HUDEP-2 (cell line): ENCODE measurements around the gene ZKSCAN3.
"Not testable (repeated sequence)": the region's sequence is repeated elsewhere in the genome, so short reads cannot be mapped to it uniquely, and the experiment has no call there.

ENCODE experiments used
- DNase-seq, 76 experiments: peaks; one replicate each; lab custom pipeline; 2025; ENCODE audit not compliant: unreplicated experiment in 76 of 76; lab: John Stamatoyannopoulos, UW

ZKSCAN3 gene

DNA sequence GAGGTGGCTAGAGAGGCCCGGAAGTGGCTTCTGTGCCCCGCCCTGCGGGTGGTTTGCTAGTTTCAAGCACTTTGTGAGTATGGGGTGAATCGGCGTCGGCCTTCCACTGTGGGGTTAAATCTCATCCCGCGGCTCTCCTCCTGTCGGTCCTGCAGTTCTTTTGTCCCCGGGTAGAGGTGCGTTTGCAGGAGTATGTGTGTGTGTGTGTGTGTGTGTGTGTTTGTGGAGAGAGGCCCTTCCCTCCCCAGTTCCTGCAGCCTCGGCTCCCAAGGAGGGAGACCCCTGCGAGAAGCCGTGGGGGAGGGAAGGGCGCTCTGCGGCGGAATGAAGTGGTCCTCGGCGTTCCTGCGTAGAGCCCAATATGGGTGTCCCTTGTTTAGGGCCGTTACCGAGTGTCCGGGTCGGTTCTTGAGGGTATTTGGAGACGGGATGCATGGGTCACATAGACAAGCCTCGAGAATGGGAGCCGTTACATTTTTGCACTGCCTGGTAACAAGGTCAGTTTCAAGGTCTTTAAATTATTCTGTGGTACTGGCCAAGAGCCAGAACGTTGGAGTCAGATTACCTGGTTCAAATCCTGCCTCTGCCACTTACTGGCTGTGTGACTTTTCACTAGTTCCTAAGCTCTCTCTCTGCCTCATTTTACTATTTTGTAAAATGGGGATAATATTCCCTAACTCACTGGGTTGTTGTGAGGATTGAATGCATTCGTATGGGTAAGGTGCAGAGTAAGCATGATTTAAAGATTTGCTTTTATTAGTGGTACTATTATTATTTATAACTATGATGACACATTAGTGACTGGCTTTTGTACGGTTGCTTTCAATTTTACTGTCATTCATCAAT lies at the start of gene ZKSCAN3:
TSS of gene ZKSCAN3 (plus strand) at position 56 of the 846 bp plus-strand sequence. CDS start 9,640 bp downstream, outside the sequence.
- DNase-seq: peak in 74 of 76 experiments; percentile 65 to 94 (median 88)

DNA sequence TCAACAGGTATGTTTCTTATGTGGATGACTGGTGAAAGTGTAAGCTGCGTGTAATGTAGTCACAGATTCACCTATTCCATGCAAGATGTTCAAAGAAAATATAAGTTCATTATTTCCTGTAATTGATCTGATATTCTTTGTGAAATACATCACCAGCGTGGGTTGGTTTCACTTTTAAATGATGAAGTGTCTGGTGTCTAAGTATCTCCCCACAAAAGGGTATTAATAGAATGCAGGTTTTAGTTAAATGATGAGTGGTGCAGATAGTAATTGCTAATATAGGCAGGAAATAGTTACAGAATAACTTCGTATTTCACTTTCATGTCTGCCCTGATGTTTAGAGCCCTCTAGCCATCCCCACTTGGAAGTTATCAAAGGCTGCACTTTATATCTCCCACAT lies 46.2 kb upstream of the ZKSCAN3 start:
- no peak for DNase-seq

DNA sequence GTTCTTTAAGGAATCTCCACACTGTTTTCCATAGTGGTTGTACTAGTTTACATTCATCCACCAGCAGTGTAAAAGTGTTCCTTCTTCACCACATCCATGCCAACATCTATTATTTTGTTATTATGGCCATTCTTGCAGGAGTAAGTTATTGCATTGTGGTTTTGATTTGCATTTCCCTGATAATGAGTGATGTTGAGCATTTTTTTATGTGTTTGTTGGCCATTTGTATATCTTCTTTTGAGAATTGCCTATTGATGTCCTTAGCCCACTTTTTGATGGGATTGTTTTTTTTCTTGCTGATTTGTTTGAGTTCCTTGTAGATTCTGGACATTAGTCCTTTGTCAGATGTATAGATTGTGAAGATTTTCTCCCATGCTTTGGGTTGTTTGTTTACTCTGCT lies 43.4 kb upstream of the ZKSCAN3 start:
- not testable (repeated sequence) for DNase-seq

DNA sequence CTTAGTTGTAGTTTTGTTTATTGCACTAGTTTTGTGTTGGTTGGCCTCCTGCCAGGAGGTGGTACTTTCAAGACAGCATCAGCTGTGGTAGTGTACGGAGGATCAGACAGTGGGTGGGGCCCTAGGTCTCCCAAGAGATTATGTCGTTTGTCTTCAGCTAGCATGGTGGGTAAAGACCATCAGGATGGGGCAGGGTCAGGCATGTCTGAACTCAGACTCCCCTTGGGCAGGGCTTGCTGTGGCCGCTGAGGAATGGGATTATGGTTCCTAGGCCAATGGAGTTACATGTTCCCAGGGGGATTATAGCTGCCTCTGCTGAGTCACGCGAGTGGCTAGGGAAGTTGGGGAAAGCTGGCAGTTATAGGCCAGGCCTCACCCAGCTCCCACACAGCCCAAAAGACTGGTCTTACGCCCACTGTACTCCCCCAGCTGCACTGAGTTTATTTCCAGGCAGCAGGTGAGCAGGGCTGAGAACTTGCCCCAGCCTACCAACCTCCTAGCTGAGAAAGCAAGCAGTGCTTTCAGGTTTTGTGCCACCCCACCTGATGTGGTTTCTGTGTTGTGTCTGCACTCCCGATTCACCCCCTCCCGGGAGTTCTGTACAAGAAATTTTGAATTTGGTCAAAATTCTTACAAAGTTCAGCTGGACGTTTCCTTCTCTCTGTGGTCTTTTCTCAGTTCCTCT lies 38.5 kb upstream of the ZKSCAN3 start:
- peak in 1 of 76 experiments; percentile 8 for DNase-seq

DNA sequence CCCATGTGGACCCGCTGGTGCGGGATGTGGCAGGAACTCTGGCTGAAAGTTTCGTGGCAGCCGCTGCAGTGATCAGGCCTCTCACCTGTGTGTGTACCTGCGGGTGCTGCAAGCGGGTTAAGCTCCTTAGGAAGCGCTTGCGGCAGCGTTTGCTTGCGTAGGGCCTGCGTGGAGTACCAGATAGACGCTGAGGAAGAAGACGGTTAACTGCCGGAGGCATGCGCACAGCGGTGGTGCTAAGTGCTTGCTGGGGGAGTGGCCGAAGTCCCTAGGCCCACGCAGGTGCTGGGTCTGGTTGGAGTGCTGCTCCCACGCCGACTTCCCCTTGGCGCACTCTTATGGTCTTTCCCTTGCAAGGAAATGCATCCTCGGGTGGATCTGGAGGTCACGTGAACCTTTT lies 36.8 kb upstream of the ZKSCAN3 start:
- DNase-seq: no peak

DNA sequence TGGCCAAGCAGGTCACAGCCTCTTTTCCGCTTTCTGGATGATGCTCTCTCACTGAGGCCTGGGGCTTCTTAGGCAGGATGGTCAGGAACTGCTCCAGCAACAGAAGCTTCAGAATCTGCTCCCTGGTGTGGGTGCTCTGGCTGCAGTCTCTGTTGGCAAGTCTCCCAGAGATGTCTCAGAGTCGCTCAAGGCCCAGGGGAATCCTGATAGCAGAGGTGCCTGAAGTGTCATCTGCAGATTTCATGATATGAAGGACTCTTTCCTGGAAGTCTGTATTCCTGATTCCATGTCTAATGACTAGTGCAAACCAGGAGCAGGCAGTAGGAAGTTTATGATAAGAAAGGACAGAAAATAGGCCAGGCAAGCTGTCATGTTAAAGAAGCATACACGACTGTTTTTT lies 34.1 kb upstream of the ZKSCAN3 start:
- DNase-seq: peak in 73 of 76 experiments; percentile 27 to 90 (median 70)

DNA sequence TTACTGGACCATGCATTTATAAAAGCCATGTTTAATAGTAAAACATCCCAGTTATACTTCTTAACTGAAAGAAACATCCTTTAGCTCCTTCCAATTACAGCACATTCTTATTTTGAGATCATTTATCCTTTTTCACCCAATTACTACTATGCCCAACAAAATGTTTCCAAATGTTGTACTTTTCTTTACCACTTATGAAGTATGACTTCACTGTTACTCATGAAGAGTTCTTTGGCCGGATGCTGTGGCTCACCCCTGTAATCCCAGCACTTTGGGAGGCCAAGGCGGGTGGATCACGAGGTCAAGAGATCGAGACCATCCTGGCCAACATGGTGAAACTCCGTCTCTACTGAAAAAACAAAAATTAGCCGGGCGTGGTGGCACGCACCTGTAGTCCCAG lies 31.9 kb upstream of the ZKSCAN3 start:
- not testable (repeated sequence) for DNase-seq

DNA sequence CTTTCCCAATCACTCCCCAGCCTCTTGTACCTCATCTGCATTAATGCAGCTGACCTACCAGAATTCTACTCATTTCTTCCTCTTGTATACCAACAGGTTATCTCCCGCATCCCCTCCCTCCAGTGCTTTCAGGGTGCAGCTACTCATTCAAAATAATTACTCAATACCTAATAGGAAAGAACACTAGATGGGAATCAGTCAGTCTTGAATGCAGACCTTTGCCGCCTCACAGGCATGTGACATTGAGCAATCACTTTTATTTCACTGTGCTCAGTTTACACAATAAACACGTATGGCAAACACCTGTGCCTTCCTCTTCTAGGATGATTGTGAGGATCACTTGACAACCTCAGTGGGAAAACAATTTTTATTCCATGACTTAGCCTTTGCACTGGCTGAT lies 27.1 kb upstream of the ZKSCAN3 start:
- DNase-seq: no peak

DNA sequence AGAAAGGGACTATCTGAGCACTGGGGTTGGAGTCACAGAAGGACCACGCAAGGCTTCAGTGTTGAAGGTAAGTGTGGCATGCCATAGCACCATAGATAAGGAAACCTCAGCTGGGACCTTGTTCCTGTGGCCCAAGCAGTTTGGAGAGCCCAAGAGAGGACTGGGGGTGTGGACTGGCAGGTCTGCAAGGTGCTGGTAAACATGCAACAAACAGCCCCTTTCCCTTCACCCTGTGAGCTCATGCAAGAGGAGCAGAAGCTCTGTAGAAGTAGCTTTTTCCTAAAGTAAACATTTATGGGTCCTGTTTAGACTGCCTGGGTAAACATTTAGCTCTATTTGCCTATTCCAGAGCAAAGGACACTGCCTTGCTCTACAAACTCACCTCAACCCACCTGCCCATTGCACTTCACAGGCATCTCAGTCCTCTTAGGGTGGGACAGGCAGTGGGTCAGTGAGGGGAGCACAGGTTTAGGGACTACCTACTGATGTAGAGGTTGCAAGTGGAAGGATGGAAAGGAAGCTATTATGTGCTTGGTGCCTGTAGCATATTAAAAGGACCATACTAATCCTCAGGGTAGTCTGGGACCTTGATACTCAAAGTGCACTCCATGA lies 25.8 kb upstream of the ZKSCAN3 start:
- no peak for DNase-seq

DNA sequence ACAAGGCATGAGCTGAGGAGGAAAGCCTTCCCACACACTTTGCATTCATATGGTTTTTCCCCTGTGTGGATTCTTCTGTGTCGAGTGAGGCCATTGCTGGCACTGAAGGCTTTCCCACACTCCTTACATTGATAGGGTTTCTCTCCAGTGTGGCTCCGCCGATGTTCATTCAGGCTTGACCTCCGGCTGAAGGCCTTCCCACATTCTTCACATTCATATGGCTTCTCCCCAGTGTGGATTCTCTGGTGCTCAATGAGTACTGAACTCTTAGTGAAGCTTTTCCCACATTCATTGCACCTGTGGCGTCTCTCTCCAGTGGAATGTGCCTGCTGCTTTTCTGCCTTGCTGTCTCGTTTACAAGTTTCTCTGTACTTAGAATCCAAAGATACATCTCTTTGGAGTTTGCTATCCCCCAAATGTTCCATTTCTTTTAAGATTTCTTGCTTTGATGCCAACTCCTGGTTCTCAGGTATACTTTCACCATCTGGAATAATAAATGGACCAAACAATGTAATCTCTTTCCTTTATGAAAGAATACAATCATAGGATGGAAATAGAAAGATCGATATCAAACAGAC lies 23.3 kb upstream of the ZKSCAN3 start:
- DNase-seq: no peak

DNA sequence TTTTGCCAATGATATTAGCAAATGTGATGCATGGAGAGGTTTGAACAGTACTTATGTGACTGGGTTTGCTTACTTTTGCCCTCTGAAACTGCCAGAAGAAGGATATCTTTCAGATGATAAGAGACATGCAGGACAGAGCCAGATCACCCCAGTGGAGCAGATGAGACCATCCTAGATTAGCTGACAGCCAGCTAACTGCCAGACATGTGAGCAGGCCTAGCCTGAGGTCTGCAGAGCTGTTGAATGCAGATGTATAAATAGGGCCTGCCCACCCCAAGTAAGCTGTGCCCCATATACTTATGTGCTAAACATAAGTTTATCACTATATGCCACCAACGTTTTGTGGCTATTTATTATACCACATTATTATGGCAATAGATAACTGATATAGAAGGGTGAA lies 19.7 kb upstream of the ZKSCAN3 start:
- peak in 41 of 76 experiments; percentile 20 to 76 (median 51) for DNase-seq

DNA sequence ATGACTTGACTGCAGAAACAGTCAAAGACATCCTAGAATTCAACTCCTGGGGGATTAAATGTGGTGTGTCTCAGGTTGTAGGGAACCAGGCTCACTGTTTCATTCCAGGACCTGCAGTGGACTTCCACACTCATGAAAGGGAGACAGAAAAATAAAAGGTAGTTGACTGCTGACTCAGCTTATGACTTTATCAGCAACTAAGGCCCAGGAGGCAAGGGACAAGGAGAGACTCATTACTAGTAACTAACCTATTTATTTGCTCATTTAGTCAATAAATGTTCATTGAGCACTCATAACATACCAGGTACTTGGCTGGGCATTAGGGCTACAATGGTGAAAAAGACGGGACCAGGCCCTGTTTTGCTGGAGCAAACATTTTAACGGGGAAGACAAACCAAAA lies 16.7 kb upstream of the ZKSCAN3 start:
- peak in 1 of 76 experiments; percentile 13 for DNase-seq

DNA sequence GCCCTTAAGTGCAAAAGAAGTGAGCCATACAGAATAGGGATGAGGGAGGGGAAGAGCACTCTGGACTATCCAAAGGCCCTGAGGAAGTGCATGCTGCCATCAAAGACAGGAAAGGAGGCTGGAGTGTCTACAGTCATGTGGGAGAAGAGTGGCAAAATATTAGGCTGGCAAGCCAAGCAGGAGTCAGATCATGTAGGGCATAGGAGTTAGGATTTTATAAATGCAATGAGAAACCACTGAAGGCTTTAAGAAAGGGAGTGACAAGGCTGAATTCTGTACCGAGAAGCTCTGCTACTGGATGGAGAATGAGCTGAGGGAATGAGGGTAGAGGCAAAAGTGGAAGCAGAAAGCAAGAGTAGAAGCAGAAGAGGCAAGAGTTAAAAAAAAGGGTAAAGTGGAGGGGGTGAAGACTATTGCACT lies 16.1 kb upstream of the ZKSCAN3 start:
- DNase-seq: peak in 2 of 76 experiments; percentile 27 to 33

DNA sequence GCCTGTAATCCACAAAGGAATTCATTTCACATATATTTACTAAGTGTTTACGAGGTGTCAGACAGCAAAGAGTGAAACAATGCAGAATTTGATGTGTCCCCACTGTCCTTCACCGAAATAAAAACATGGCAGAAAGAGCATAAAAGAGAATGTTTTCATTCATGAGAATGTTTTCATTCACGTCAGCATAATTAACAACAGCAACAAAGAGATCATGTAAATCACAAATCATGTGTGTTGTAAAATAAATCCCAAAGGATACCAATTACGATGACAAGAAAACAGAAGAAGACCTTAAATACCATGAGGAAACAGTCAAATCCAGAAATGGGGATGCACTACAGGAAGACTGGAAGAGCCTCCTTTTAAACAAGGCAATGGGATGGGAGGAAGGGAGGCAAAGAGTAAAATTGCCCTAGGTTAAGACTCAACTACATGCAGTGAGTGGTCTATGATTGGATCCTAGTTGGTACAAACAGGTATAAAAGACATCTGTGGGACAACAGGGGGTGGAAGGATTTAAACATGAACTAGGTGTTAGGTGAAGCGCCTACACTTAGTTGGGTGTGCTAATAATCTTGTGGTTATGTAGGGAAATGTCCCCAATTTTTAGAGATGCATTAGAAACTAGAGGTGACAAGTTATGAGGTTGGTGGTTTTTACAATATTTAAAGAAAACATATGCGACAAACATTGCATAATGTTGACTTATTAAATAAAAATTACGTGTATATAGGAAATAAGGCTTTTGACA lies 15.3 kb upstream of the ZKSCAN3 start:
- DNase-seq: peak in 6 of 76 experiments; percentile 33 to 72 (median 51)

DNA sequence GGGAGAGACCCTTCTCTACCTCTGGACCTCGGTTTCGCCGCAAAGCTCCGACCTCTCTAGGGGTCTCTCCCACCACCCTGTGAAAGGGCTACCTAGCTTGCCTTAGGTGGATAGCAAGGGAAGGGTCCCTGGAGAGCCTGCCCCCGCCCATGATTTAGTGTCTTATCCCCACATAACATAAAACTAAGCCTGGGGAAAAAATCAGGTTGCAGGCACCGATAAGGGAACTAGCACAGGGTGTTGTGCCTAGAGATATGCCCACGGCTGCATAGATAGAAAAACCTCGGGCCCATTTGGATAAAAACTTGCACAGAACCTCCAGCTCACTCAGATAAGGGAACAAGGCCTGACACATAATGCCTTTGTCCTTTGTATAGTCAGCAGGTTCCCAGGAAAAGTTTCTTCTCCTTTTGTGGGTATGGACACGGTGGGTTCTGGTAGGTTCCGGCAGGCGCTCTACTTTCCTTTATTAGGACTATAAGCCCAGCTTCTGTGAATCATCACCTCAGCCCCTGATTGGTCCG lies 14.6 kb upstream of the ZKSCAN3 start:
- peak in 71 of 76 experiments; percentile 73 to 98 (median 92) for DNase-seq

DNA sequence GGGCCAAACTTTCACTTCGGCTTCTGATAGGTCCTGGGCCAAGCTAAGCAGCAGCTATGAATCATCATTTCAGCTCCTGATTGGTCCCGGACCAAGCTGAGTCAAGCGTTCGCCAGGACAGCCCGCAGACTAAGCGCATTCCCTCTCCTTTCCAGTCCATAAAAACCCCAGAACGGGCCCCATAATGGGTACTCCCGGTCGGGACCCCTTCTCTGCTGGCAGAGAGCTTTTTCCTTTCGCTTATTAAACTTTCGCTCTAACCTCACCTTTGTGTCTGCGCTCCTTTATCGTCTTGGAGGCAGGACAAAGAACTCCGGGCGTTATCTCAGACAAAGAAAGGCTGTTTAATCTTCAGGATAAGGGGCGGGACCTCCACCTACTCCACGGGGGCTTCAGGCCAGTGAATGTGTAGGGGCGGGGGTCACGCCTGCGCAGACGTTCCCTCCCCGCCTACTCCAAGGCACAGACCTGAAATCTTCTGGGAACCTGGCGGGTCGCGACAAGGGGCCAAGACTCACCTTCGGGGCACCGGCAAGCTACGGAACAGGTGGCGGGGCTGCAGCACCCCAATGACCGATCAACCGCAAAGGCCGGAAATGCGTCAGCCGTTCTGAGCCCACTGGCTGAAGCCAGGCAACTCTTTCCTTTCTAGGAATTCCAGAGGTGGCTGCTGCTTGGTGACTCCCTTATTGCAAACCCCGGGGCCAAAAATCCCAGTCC lies 14.0 kb upstream of the ZKSCAN3 start, which contains the start of gene ZSCAN31:
TSS of gene ZSCAN31 (minus strand) at position 585 of the 720 bp plus-strand sequence. CDS start 6,465 bp downstream, outside the sequence.
- DNase-seq: peak; percentile 90 to 100 (median 98)

DNA sequence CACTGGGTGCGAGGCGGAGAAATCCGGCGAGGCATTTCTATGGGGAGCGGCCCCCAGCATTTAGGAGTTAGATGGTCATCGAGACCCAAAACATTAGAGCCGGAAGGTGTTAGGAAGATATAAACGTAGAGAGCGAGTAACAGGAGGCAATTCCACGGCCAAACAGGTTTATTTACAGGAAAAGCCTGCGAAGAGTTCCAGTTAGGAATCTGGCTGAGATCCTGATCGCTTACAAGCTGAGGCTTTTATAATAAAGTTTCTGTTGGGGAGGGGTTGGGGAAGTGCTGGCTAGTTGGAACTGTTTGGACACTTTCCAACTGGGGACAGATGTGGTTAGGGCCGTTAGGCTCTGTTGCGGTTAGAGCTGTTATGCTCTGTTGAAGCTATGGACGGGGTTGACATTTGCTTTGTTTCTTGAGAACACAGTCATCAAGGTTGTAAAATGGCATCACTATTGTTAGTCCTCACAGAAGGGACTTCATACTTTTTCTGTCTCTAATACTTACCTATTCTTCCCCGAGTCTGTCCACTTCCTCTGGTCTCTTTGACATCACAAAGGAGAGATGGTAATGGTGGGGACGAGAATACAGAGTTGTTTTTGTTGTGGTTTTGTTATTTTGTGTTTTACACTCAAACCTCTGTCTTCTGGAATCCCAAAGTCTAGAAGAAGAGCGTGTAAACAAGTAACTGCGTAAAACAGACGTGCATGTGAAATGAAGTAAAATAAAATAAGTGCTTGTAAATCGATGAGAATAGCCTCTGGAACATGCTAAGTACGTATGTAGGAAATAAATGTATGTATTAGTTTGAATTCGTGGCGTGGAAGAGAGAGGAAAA lies 13.2 kb upstream of the ZKSCAN3 start:
- DNase-seq: peak in 72 of 76 experiments; percentile 46 to 97 (median 82)

DNA sequence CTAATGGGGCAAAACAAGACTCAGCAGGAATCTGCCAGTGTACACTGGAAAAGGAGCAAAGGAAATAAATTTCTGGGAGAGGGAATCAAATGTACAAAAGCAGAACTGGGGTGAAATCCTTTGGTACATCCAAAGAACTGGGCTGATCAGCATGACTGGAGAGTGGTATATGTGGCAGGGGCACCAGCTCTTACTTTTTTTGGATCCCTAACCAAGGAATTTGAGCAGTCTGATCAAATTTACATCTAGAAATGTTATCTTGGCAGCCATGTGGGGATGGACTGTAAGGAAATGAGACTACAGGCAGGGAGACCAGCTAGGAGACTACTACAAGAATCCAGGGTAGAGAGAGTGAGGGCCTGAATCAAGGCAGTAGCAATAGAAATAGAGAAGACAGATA lies 12.6 kb upstream of the ZKSCAN3 start:
- DNase-seq: peak in 19 of 76 experiments; percentile 31 to 75 (median 41)
